Ascending aorta (tissue), 2 donors: ENCODE measurements around the gene SCAMP5. TPM values are rescaled to one million over a fixed set of nuclear protein-coding genes. Genes with fewer than 3 reads are reported as not detected.

Source experiments
- DNase-seq, 2 donors: peaks; one replicate each; pipeline ENCODE4 v3.0.0-alpha.2; 2019; ENCODE audit warnings: low spot score in 2 of 2
- H3K27ac ChIP-seq, 2 donors: fragments of 200-600 bp; sonication (generic); one replicate each; pipeline ENCODE4 v1.5.1; 2016 to 2017; ENCODE audit warnings: mild to moderate bottlenecking in 1 of 2
- H3K27me3 ChIP-seq: fragments of 200-600 bp; sonication (generic); one replicate; pipeline ENCODE4 v1.5.1; 2017
- H3K36me3 ChIP-seq, 2 donors: fragments of 200-600 bp; sonication (generic); one replicate each; pipeline ENCODE4 v1.5.1; 2016
- H3K4me1 ChIP-seq, 2 donors: fragments of 200-600 bp; sonication (generic); one replicate each; pipeline ENCODE4 v1.5.1; 2016 to 2017; ENCODE audit warnings: mild to moderate bottlenecking in 1 of 2
- H3K4me3 ChIP-seq, 2 donors: fragments of 200-600 bp; sonication (generic); one replicate each; pipeline ENCODE4 v1.5.1; 2016 to 2017; ENCODE audit warnings: mild to moderate bottlenecking in 1 of 2
- H3K9me3 ChIP-seq, 2 donors: fragments of 200-600 bp; sonication (generic); one replicate each; pipeline ENCODE4 v1.5.1; 2016
- CTCF ChIP-seq, 3 experiments: fragments of 200-600 bp in 2 of 3; fragments of 450-650 bp in 1 of 3; sonication (generic) in 2 of 3; IDR thresholded peaks; one replicate each; pipeline ENCODE4 v1.5.1; 2016 to 2019; ENCODE audit warnings: antibody characterized with exemption in 3 of 3, mild to moderate bottlenecking in 1 of 3, moderate library complexity in 1 of 3
- intact Hi-C: fragments of 100-400 bp; cut with DNase I; formaldehyde crosslinking; loops from one replicate; pipeline ENCODE4 v1.15.1; 2023
- total RNA-seq: library from RNA; depleted of rRNA; stranded (reverse); fragments of >200 nt; gene quantifications from one replicate; pipeline ENCODE4 v1.1.0, GENCODE V29; 2016

Gene SCAMP5
- total RNA-seq, 1 donor from 2014 or later = 0.43 TPM

DNA sequence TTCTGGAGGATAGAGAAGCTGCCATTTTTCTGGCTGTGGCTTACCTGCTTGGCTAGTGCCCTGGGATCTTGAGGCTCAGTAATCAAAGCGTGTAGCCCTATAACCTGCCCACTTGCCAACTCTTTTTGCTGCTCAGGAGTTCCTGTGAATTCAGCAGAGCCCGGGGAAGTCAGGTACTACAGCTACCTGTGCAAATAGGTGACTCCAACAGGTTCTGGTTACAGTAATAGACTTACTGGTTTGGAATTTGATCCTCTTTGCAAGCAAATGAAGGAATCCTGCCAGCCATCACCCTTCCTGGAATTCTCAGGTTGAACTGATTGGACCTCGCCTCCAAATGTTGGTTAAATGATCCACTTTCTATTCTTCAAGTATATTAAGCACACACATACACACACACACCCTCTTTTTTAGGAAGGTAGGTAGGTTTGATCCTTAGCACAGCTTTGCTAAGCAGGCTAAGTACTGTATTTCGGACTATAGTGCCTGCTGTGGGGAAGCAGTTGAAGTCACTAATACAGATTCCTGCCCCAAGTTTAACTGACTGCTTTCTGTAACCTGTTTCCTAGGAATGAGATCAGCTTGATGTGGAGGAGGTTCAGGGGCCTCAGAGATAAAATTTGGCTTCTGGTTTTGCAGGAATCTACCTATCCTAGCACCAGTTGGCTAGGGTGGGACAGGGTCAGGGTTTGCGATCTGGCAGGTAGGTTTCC, 30.3 kb downstream of the SCAMP5 start:
- Histone ChIP-seq H3K4me3 (no peak overlapping the region), H3K9me3 (no peaks in the 10 kb centered on the region), H3K27me3 (no peaks in the 10 kb centered on the region), H3K4me1 (peaks cover 15 to 30% of the 10 kb centered on the region in 2 donors), H3K27ac (no peak overlapping the region), H3K36me3 (peaks cover 0 to 5% of the 10 kb centered on the region in 2 donors)
- TF ChIP-seq CTCF (IDR thresholded peaks at IDR 0.05) = no peak
- intact Hi-C loops = loop anchor here (10.0 kb wide), 3 partner anchors 309 to 429 kb away; partner anchors contain the start of genes COMMD4, MAN2C1 and SIN3A
- DNase-seq = no peak

- no peak for TF ChIP-seq CTCF (IDR thresholded peaks at IDR 0.05)
- Histone ChIP-seq H3K9me3 (no peaks in the 10 kb centered on the region), H3K4me1 (peaks cover 19 to 35% of the 10 kb centered on the region in 2 donors), H3K4me3 (no peak overlapping the region), H3K27me3 (no peaks in the 10 kb centered on the region), H3K36me3 (peaks cover 0 to 5% of the 10 kb centered on the region in 2 donors), H3K27ac (no peak overlapping the region)
- intact Hi-C loops = loop anchor here (10.0 kb wide), 3 partner anchors 307 to 427 kb away; partner anchors contain the start of genes COMMD4, MAN2C1 and SIN3A
- DNase-seq = no peak
These were observed 32.2 kb downstream of the SCAMP5 start for GRCh38 chr15:75027551-75027950.

- Histone ChIP-seq H3K4me1 (peaks cover 19 to 30% of the 10 kb centered on the region in 2 donors), H3K4me3 (peak overlapping the region in 1 of 2 donors; percentile 44), H3K36me3 (peaks cover 0 to 5% of the 10 kb centered on the region in 2 donors), H3K27ac (peak overlapping the region; percentile 84 to 90), H3K9me3 (no peaks in the 10 kb centered on the region), H3K27me3 (no peaks in the 10 kb centered on the region)
- DNase-seq = no peak
- TF ChIP-seq CTCF (IDR thresholded peaks at IDR 0.05) = no peak
- intact Hi-C loops = loop anchor here (1.0 to 10.0 kb wide), 5 partner anchors 14 to 426 kb away; partner anchors contain the start of genes COMMD4, MAN2C1 and SIN3A
These were observed 33.6 kb downstream of the SCAMP5 start for GRCh38 chr15:75028991-75029377.

DNA sequence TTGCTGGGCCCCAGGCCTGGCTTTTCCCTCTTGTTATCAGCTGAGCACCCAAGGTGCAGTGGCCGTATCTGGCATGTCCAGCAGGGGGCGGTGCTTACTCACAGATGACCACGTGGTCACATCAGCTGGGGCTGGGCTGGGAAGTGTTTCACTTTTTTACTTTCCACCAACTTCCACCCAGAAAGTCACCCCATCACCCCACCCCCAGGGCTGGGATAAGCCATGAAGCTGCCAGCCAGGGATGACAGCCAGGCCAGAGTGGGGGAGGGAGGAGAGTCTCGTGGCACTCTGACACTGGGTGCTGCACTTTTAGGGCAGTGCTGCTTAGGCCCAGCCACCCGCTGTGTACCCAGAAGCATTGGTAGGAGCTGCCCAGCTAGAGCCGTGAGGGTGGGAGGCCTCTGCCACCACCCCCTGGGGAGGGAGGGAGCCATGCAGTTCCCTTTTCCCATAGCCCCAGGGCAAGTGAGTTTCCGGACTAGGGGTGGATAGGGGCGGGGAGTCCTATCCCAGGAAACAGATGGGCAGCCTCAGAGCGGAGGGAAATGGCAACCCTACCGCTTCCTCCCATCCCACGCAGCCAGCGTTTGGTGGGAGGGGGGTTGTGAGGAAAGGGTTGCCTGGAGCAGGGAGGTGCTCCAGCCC, 34.1 kb downstream of the SCAMP5 start:
- intact Hi-C loops = loop anchor here (1.0 to 10.0 kb wide), 5 partner anchors 14 to 425 kb away; partner anchors contain the start of genes COMMD4, MAN2C1 and SIN3A
- peak; percentile 78 to 97 for DNase-seq
- H3K4me1 ChIP-seq = peaks cover 15 to 25% of the 10 kb centered on the region in 2 donors
- peak; percentile 89 to 95 (median 92) for TF ChIP-seq CTCF (IDR thresholded peaks at IDR 0.05)
- H3K27ac ChIP-seq = peak overlapping the region; percentile 84 to 90
- H3K4me3 ChIP-seq = peak overlapping the region; percentile 10 to 44
- H3K36me3 ChIP-seq = peaks cover 0 to 5% of the 10 kb centered on the region in 2 donors
- no peaks in the 10 kb centered on the region for H3K9me3 ChIP-seq
- no peaks in the 10 kb centered on the region for H3K27me3 ChIP-seq

DNA sequence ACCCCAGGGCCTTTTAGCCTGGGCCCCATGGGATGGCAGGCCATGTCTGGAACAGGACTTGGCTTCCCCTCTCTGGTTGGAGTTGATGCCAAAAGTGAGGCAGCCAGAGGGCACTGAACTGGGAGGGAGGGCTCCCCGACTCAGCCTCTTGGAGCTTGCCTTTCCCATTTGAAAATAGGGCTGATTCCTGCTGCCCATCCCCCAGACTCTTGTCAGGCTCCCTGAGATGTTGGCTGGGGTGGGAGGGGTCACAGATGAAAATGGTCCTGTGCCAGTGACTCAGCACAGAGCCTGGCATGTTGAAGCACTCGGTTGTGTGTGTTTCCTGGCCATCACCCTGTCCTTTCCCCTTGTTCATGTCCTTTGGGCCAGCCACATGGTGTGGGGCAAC, 34.7 kb downstream of the SCAMP5 start:
- no peaks in the 10 kb centered on the region for H3K27me3 ChIP-seq
- H3K4me1 ChIP-seq = peaks cover 15 to 24% of the 10 kb centered on the region in 2 donors
- no peak for TF ChIP-seq CTCF (IDR thresholded peaks at IDR 0.05)
- H3K27ac ChIP-seq = peak overlapping the region; percentile 84 to 90
- peak; percentile 28 to 86 for DNase-seq
- no peaks in the 10 kb centered on the region for H3K9me3 ChIP-seq
- H3K4me3 ChIP-seq = peak overlapping the region; percentile 10 to 44
- peaks cover 0 to 5% of the 10 kb centered on the region in 2 donors for H3K36me3 ChIP-seq
- intact Hi-C loops = no loop called here
